PFSK-1 (cell line): ENCODE results near the gene ASB11.

Source experiments
- FOXP2 ChIP-seq: optimal IDR thresholded peaks from 2 replicates; pipeline ENCODE3; 2011; ENCODE audit warnings: borderline replicate concordance, control low read depth, inconsistent platforms; ENCODE audit not compliant: insufficient read depth; ENCODE audit errors: extremely low read length, extremely low read depth
- POLR2AphosphoS5 ChIP-seq: IDR thresholded peaks from 2 replicates; pipeline ENCODE4 v1.6.1; 2012; ENCODE audit warnings: low read depth, mild to moderate bottlenecking, control low read depth, low read length, moderate library complexity
- REST ChIP-seq, 2 experiments: IDR thresholded peaks; 2 replicates each; pipeline versions ENCODE4 v1.6.1 to v1.8.0; 2011 to 2012; ENCODE audit warnings: low read depth in 2 of 2, low read length in 2 of 2, control low read depth in 1 of 2, inconsistent platforms in 1 of 2, mild to moderate bottlenecking in 1 of 2, moderate library complexity in 1 of 2; ENCODE audit not compliant: insufficient read depth in 1 of 2
- SIN3A ChIP-seq: IDR thresholded peaks from 2 replicates; pipeline ENCODE4 v1.6.1; 2012; ENCODE audit warnings: mild to moderate bottlenecking, low read length, moderate library complexity, borderline replicate concordance; ENCODE audit not compliant: insufficient read depth
- TAF1 ChIP-seq: IDR thresholded peaks from 2 replicates; pipeline ENCODE4 v1.6.1; 2012; ENCODE audit warnings: low read length, control low read depth, borderline replicate concordance; ENCODE audit not compliant: insufficient read depth

Gene ASB11

GRCh38 chrX:15242899-15243555 is 72.4 kb downstream of the ASB11 start:
- TF ChIP-seq REST (IDR thresholded peaks at IDR 0.05; ENCODE audit: insufficient read depth in 1 of 2, low read depth in 2 of 2, low read length in 2 of 2) (no peak), FOXP2 (no peak), SIN3A (no peak), TAF1 (no peak), POLR2AphosphoS5 (no peak)

- TF ChIP-seq TAF1 (no peak), REST (IDR thresholded peaks at IDR 0.05; ENCODE audit: insufficient read depth in 1 of 2, low read depth in 2 of 2, low read length in 2 of 2) (no peak), FOXP2 (no peak), POLR2AphosphoS5 (no peak), SIN3A (no peak)
These were observed 74.1 kb downstream of the ASB11 start for GRCh38 chrX:15241301-15241700.

GRCh38 chrX:15240414-15240813 is 75.0 kb downstream of the ASB11 start:
- no peak for TF ChIP-seq SIN3A
- no peak for TF ChIP-seq FOXP2
- no peak for TF ChIP-seq REST (IDR thresholded peaks at IDR 0.05; ENCODE audit: insufficient read depth in 1 of 2, low read depth in 2 of 2, low read length in 2 of 2)
- no peak for TF ChIP-seq TAF1
- TF ChIP-seq POLR2AphosphoS5, result no peak

GRCh38 chrX:15236146-15236545 is 79.3 kb downstream of the ASB11 start:
- TF ChIP-seq SIN3A (no peak), REST (IDR thresholded peaks at IDR 0.05; ENCODE audit: insufficient read depth in 1 of 2, low read depth in 2 of 2, low read length in 2 of 2) (no peak), POLR2AphosphoS5 (no peak), TAF1 (no peak), FOXP2 (no peak)
